GM18907 (cell line): ENCODE measurements around the gene NOVA2.

Source experiments
- ATAC-seq: cut with Tn5 transposase; IDR thresholded peaks from one replicate; pipeline ENCODE4 v1.9.1; 2021; ENCODE audit warnings: mild to moderate bottlenecking, moderate library complexity; ENCODE audit not compliant: unreplicated experiment

Gene NOVA2

DNA sequence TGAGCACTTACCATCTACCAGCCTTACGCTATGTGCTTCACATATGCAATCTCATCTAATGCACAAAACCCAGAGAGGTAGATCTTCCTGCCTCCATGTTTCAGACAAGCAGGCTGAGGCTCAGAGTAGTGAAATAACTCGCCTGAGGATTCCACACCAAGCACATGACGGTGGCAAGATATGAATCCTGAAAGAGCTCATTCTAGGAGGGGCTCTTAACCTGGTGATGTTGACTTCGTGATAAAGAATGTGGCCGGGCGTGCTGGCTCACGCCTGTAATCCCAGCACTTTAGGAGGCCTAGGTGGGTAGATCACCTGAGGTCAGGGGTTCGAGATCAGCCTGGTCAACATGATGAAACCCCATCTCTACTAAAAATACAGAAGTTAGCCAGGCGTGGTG lies 5.0 kb downstream of the NOVA2 start:
- no peak for ATAC-seq

- no peak for ATAC-seq
Measured at GRCh38 chr19:45967246-45967645, 6.4 kb downstream of the NOVA2 start.

DNA sequence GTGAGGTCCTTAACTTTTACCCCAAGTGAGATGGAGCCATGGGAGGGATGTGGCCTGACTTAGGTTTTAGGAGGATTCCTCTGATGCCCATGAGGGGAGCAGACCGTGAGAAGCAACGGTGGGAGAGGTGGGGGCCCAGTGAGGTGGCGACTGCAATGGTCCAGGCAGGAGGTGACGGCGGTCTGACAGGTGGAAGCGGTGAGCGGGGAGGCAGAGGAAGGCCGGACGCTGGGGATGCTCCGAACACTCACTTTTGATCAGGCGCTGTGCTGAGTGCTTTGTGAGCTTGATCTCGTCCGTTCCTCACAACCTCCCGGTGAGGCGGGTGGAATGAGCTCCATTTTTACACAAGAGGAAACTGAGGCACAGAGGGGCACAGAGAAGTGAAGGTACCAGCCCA lies 11.6 kb downstream of the NOVA2 start:
- ATAC-seq, result no peak

- no peak for ATAC-seq
Measured at GRCh38 chr19:45960595-45961235, 12.9 kb downstream of the NOVA2 start.

GRCh38 chr19:45959517-45960025 lies 14.1 kb downstream of the NOVA2 start:
- no peak for ATAC-seq

DNA sequence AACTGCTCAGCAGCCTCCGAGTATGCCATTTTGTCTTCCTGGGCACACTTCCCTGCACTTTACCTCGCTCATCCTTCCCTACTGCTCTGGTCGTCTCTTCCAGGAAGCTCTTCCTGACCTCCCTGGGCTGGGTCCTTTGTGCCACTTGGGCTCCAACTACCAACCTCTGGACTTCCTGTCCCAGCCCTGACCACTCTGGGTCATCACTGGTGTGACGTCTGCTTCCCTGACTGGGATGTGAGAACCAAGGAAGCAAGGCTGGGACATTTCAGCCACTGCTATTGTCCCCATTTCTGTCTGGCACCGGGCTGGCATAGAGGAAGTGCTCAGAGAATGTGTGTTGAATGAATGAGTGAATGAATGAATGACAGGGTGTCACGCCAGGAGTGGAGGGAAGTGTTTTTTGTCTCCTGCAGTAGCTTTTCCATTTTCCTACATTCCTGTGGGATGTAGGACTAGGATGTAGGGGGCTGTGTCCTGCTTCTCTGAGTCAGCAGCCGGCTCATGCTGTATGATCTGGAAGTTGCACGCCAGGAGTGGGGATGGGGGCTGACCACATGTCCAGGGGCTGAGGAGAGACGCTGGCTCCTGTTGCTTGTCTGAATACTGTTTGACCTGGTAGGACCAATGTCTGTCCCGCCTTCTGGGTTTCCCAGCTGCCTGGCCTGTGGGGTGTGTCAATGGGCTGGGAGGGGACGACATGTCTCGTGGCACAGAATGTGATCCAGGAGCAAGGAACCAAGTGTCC lies 14.7 kb downstream of the NOVA2 start:
- no peak for ATAC-seq

DNA sequence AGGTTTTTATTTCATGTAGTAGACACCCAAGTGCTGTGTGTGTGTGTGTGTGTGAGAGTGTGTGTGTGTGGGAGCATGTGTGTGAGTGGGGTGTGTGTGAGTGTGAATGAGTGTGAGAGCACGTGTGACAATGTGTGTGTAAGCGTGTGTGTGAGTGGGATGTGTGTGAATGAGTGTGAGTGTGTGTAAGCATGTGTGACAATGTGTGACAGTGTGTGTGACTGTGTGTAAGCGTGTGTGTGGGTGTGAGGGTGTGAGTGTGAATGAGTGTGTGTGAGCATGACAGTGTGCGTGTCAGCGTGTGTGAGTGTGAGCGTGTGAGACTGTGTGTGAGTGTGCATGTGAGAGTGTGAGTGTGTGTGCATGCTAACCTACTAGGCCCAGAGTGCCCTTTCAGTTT lies 15.3 kb downstream of the NOVA2 start:
- ATAC-seq, result no peak

DNA sequence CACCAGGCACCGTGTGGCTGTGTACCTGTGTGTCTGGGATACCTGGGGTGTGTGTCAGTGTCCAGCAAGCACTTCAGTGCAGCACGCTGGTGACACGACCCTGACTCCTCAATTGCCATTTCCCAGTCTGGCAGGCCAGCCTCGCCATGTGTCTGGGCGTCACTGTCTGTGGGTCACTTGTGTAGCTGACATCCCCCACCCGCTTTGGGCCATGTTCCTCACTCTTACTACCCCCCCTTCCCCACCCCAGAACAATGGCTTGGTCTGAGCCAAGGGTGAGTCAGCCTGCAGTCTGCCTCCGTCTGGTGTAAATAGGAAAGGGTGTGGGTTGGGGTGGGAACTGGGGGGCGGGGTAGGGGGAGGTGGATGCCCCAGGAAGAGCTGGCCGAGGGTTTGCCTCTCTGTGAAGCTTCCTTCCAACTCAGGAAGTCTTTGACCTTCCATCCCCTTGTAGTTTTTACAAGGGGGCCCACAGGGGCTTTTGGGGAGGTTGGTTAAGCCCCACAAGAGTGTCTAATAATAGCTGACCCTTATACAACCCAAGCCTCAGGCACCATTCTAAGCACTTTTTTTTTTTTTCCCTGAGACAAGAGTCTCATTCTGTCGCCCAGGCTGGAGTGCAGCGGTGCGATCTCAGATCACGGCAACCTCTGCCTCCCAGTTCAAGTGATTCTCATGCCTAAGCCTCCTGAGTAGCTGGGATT lies 17.6 kb downstream of the NOVA2 start:
- no peak for ATAC-seq

DNA sequence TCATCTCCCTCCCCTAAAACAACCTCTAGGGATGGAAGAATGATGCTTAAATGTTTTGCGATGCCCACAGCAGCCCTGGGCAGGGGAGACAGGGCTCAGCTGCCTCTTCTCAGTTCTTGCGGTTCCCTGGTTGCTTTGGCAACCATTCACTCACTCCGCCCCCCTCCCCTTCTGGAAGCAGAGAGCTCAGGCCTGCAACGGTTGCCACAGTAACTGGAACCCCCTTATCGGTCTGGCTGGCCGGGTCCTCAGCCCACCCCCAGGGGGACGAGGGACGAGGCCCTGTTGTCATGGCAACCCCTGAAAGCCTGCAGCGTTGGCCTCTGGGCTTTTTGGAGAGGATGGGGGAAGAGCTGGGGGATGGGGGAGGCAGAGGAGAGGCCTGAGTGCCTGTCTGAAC lies 19.5 kb downstream of the NOVA2 start:
- no peak for ATAC-seq

- ATAC-seq, result no peak
Measured at GRCh38 chr19:45953676-45954075, 20.0 kb downstream of the NOVA2 start.

DNA sequence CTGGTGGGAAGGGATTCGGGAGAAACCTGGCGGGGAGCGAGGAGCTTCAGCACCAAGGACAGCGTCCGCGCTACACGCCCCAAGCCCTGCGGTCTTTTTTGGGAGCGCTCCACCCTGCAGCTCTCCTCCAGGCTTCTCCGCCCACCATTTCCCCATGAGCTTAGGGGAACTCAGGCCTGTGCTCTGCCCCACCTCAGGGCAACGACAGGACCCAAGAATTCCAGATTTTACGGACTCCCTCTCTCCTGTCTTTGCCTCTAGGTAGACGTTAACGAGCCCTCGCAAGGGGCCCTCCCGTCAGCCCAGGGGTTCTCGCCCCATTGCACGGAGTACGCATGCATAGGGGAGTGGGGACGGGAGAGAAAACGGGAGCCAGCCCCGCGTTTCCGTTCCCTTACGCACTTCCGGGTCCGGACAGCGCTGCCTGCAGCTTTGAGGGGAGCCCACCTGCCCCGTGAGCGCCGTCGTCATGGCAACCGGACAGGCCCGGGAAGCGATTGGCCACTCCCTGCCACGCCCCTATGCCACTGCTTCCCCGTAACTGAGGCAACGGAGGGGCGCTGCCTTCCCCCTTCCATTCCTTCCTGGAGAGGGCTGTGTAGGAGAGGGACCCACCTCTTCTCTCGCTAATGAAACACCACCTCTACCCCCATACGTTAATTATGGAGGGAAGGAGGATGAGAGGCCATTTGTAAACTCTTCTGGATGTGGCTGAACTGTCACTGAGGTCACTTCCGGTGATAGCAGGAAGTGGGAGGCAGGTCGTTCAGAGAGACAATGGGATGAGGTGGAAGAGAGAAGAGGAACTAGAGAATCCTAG lies 20.8 kb downstream of the NOVA2 start:
- ATAC-seq, result no peak

DNA sequence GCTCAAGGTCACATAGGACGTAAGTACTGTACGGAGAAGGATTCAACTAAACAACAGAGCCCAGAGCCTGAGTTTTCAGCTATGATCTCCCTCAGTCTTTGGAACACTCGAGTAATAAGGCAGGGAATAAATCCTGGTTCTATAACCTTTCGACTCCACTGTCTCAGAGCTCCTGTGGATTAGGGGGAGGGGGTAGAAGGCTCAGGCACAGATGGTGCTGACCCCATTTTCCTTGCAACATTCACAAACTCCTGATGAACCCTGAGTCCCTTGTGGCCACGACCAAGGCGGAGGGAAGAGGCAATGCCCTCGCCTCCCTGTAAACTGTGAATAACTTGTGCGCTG lies 21.4 kb downstream of the NOVA2 start:
- ATAC-seq, result no peak

DNA sequence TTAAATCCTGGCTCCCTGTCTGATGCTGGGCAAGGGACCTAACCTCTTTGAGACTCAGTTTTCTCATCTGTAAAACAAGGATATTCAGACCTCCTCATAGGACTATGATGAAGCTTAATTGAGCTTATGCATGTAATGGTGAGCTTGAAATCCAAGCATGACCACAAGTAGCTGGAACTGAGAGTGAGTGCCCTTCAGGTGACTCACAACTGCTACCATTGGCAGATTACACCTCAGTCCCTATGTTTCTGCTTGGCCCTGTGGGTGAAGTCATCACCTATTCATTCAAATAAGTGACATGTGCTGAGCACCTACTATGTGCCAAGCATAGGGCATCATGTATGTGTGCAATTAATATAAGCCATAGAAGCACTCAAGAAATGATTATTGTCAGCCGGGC lies 25.7 kb downstream of the NOVA2 start:
- ATAC-seq, result no peak

DNA sequence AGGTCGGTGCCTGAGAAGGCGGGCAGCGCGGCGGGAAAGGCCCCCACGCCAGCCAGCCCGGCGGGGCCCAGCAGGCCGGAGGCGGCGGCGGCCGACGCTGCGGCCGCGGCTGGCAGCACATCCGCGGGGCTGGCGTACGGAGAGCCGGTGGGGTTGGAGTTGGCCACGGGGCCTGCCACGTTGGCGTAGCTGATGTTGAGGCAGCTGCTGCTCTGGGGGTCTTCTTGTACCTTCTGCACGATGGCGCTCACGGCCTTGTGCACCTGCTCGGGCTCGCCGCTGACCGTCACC lies 33.2 kb downstream of the NOVA2 start:
- no peak for ATAC-seq

- ATAC-seq, result no peak
Measured at GRCh38 chr19:45939792-45940514, 33.7 kb downstream of the NOVA2 start.

DNA sequence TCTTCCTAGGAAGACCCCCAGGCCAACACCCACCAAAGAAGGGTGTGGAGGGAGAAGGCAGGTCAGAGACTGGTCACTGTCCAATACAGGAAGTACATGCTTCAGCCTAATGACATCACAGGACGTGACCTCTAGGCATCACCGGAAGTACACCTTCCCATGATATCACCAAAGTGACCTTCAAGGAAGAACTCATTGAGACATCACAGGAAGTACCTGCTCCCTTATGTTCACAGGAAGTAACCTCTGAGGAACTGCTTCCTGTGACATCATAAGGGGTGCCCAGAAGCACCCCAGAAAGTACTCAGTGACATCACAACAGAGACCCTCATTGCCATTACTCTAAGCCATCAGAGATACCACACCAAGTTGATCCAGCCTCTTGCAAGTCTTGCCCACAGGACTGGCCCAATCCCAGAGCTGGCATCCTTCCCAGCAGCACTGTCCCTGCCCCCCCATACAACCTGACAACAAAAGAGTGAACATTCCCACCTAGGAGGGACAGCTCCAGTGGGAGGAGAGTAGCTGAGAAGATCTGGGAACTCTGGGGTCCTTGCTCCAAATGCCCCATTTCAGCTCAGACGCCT lies 34.8 kb downstream of the NOVA2 start:
- ATAC-seq, result no peak

GRCh38 chr19:45935267-45935666 lies 38.4 kb downstream of the NOVA2 start:
- no peak for ATAC-seq

DNA sequence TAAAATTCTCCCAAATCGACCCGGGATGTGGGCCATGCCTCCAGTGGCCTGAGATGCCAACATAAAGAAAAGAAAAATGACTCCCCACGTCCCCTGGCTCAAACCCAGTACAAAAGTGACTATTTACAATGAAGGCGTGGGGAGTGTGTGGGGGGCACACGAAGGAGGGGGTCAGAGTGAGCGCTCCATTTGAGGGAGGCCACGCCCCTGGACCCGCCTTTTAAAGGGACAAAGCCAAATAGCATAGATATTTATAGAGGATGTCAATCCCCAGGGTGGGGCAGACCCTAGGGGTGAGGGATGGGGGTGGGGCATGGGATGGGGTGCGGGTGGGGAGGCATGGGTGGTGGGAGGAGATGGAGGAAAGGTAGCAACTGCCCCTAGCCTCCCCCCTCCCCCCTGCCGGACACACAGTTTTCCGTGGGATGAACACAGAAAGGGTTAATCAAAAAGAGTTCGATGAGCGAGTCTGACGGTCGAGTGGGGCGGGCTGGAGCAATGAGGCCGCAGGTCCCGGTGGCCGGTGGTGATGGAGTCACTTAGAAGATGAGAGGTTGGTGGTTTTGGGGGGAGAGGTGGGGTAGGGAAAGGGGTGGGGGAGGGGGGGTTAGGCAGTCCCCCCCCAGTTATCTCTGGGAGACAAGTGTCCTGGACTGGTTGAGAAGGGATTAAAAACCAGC lies 39.0 kb downstream of the NOVA2 start:
- ATAC-seq, result no peak

- no peak for ATAC-seq
Measured at GRCh38 chr19:45933759-45934158, 39.9 kb downstream of the NOVA2 start.

DNA sequence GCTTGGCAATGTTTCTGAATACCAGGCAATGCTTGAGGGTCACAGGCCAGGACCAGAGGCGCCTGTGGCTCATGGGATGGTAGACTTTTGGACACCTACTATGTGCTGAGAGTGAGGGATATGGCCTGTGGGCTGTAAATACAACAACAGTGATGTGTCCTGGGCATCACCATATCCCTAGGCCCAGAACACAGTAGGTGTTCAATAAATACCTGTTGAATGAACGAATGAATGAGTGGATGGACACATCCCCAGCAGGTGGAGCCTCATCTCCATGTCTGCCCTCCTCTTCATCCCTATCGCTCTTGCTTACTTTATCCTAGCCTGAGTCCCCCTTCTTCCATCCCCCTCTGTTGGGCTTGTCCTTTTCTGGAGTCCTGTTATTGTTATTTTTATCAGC lies 42.6 kb downstream of the NOVA2 start:
- no peak for ATAC-seq
